ENCODE data around the gene NR5A1. TPM values are rescaled to one million over a fixed set of nuclear protein-coding genes. Genes with fewer than 3 reads are reported as not detected.

Gene NR5A1
- total and polyA plus RNA-seq, 10 of the 15 experiments (the other 5 are each of a cell fraction or from before 2014, with no cell fraction given), result 0.06 to 0.24 (median 0.08) TPM; not detected in 5

- no peak overlapping the region for H2AFZ ChIP-seq (ENCODE audit: control insufficient read depth, low read depth, low read length)
- H3K4me2 ChIP-seq (ENCODE audit: control insufficient read depth, insufficient read depth), result no peak overlapping the region
- 87% methylated on average over 8 of the region's 8 CpGs for WGBS (ENCODE audit: insufficient coverage, insufficient replicate concordance, low lambda C conversion rate, missing lambda C conversion rate)
- ChIA-PET CTCF (interaction anchor here (0.8 to 4.6 kb wide), 21 partner anchors 8 to 415 kb away, joined by 3 to 69 read pairs (median 6); no protein-coding TSS in a partner anchor), RAD21 (ENCODE audit: unreplicated experiment) (interaction anchor here (0.9 to 3.4 kb wide), 3 partner anchors 8 to 435 kb away, joined by 3 to 36 read pairs (median 4); no protein-coding TSS in a partner anchor), POLR2A (no interaction called here), SMC1A (ENCODE audit: uncharacterized antibody, unreplicated experiment) (interaction anchor here (1.2 to 2.9 kb wide), 4 partner anchors 14 to 153 kb away, joined by 3 to 44 read pairs (median 6); no protein-coding TSS in a partner anchor)
- TF ChIP-seq BCL11A (IDR thresholded peaks at IDR 0.05; ENCODE audit: low read depth, low read length), result no peak
- no peak for TF ChIP-seq GATAD2B (conservative IDR thresholded peaks at IDR 0.05; ENCODE audit: low read depth)
- no peak for TF ChIP-seq IKZF2 (IDR thresholded peaks at IDR 0.05)
- TF ChIP-seq SIN3A (IDR thresholded peaks at IDR 0.05; ENCODE audit: low read depth, low read length), result no peak
- TF ChIP-seq SIX5 (IDR thresholded peaks at IDR 0.05; ENCODE audit: low read depth, low read length, severe bottlenecking), result no peak
- no peak for TF ChIP-seq WRNIP1 (IDR thresholded peaks at IDR 0.05; ENCODE audit: borderline replicate concordance, low read depth, low read length)
- no peak for TF ChIP-seq STAT3 (IDR thresholded peaks at IDR 0.05; ENCODE audit: low read depth, low read length)
- no peak for TF ChIP-seq TBL1XR1 (IDR thresholded peaks at IDR 0.05; ENCODE audit: low read depth, low read length)
- TF ChIP-seq SMC3 (IDR thresholded peaks at IDR 0.05; ENCODE audit: borderline replicate concordance, low read length), result no peak
- TF ChIP-seq, protein P1, sequence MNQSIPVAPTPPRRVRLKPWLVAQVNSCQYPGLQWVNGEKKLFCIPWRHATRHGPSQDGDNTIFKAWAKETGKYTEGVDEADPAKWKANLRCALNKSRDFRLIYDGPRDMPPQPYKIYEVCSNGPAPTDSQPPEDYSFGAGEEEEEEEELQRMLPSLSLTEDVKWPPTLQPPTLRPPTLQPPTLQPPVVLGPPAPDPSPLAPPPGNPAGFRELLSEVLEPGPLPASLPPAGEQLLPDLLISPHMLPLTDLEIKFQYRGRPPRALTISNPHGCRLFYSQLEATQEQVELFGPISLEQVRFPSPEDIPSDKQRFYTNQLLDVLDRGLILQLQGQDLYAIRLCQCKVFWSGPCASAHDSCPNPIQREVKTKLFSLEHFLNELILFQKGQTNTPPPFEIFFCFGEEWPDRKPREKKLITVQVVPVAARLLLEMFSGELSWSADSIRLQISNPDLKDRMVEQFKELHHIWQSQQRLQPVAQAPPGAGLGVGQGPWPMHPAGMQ (IDR thresholded peaks at IDR 0.05; ENCODE audit: borderline replicate concordance), result no peak
- TF ChIP-seq SMAD1 (IDR thresholded peaks at IDR 0.05; ENCODE audit: low read depth, partially characterized antibody), result no peak
- TF ChIP-seq, protein P2, sequence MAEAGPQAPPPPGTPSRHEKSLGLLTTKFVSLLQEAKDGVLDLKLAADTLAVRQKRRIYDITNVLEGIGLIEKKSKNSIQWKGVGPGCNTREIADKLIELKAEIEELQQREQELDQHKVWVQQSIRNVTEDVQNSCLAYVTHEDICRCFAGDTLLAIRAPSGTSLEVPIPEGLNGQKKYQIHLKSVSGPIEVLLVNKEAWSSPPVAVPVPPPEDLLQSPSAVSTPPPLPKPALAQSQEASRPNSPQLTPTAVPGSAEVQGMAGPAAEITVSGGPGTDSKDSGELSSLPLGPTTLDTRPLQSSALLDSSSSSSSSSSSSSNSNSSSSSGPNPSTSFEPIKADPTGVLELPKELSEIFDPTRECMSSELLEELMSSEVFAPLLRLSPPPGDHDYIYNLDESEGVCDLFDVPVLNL (IDR thresholded peaks at IDR 0.05; ENCODE audit: low read depth, low read length), result no peak
- TF ChIP-seq MLLT1 (IDR thresholded peaks at IDR 0.05), result no peak
- DNase-seq (ENCODE audit: low read depth, low spot score) (no peak), FAIRE-seq (no peak), ATAC-seq (no peak)
- no peak overlapping the region for H3K27ac ChIP-seq (ENCODE audit: control insufficient read depth, insufficient read depth)
- no peak overlapping the region for H3K9ac ChIP-seq (ENCODE audit: control insufficient read depth, insufficient read depth, low read length)
- H3K9me3 ChIP-seq (replicated peaks; ENCODE audit: control insufficient read depth, insufficient read depth, low read length), result no peaks in the 10 kb centered on the region
- intact Hi-C loops (cut with micrococcal nuclease; ENCODE audit: unreplicated experiment), result no loop called here
- no peaks in the 10 kb centered on the region for H3K79me2 ChIP-seq (ENCODE audit: control insufficient read depth, insufficient read depth, low read length)
- H3K27me3 ChIP-seq (replicated peaks in 1 of 2; ENCODE audit: control insufficient read depth in 2 of 2, insufficient read depth in 2 of 2, low read length in 1 of 2), result no peaks in the 10 kb centered on the region
- in situ Hi-C loops (cut with MboI), result loop anchor here (5.0 kb wide), 1 partner anchor 116 kb away; no protein-coding TSS in a partner anchor
- BruUV-seq (replicated peaks), result no TSS peak
- no peak overlapping the region for H3K4me3 ChIP-seq
- no peaks in the 10 kb centered on the region for H4K20me1 ChIP-seq (ENCODE audit: control insufficient read depth, insufficient read depth)
- no peaks in the 10 kb centered on the region for H3K4me1 ChIP-seq (ENCODE audit: control insufficient read depth, insufficient read depth, low read length)
- H3K36me3 ChIP-seq (ENCODE audit: control insufficient read depth in 2 of 2, insufficient read depth in 2 of 2, low read length in 1 of 2), result peaks cover 0 to 11% of the 10 kb centered on the region in 2 experiments; a peak in 1 of 4 replicates
Measured at GRCh38 chr9:124537926-124538325, 30.7 kb upstream of the NR5A1 start.
